Peyer's patch (tissue), 4 donors: ENCODE measurements around the gene SLCO4C1. TPM values are rescaled to one million over a fixed set of nuclear protein-coding genes. Genes with fewer than 3 reads are reported as not detected.

ENCODE experiments used
- DNase-seq, 3 donors: peaks; one replicate each; pipeline ENCODE4 v3.0.0-alpha.2; 2017 to 2019
- H3K27ac ChIP-seq, 4 donors: fragments of 200-600 bp; sonication (generic); one replicate each; pipeline ENCODE4 v1.5.1; 2016 to 2019
- H3K27me3 ChIP-seq, 2 donors: fragments of 200-600 bp; sonication (generic); one replicate each; pipeline ENCODE4 v1.5.1; 2019
- H3K36me3 ChIP-seq, 3 donors: fragments of 200-600 bp; sonication (generic); one replicate each; pipeline ENCODE4 v1.5.1; 2016 to 2019
- H3K4me1 ChIP-seq, 4 donors: fragments of 200-600 bp; sonication (generic); one replicate each; pipeline ENCODE4 v1.5.1; 2016 to 2019
- H3K4me3 ChIP-seq, 4 donors: fragments of 200-600 bp; sonication (generic); 1 replicate in 3 of 4; 2 replicates in 1 of 4; pipeline ENCODE4 v1.5.1; 2016 to 2019; ENCODE audit warnings: mild to moderate bottlenecking in 1 of 4
- H3K9me3 ChIP-seq, 4 donors: fragments of 200-600 bp; sonication (generic); one replicate each; pipeline ENCODE4 v1.5.1; 2016 to 2019; ENCODE audit warnings: mild to moderate bottlenecking in 1 of 4
- CTCF ChIP-seq, 6 experiments: fragments of 450-650 bp in 4 of 6; fragments of 200-600 bp in 2 of 6; sonication (generic) in 1 of 6; IDR thresholded peaks; one replicate each; pipeline ENCODE4 v1.5.1; 2017 to 2019; ENCODE audit warnings: antibody characterized with exemption in 6 of 6, mild to moderate bottlenecking in 3 of 6, moderate library complexity in 1 of 6
- POLR2A ChIP-seq, 2 donors: fragments of 450-650 bp; IDR thresholded peaks; one replicate each; pipeline ENCODE4 v1.5.1; 2017; ENCODE audit warnings: antibody characterized with exemption in 2 of 2, mild to moderate bottlenecking in 2 of 2, moderate library complexity in 2 of 2
- total RNA-seq, 4 donors: library from RNA; depleted of rRNA; stranded (reverse); fragments of >200 nt; gene quantifications; one replicate each; pipeline ENCODE4 v1.1.0, GENCODE V29; 2016

The SLCO4C1 gene
- total RNA-seq, 4 donors from 2014 or later, result 1.7 to 2.1 TPM; not detected in 2

GRCh38 chr5:102216678-102217077 lies 79.4 kb downstream of the SLCO4C1 start:
- Histone ChIP-seq H3K4me3 (no peak overlapping the region), H3K27ac (no peak overlapping the region), H3K36me3 (no peaks in the 10 kb centered on the region), H3K27me3 (no peaks in the 10 kb centered on the region), H3K4me1 (no peaks in the 10 kb centered on the region), H3K9me3 (no peaks in the 10 kb centered on the region)
- TF ChIP-seq POLR2A (IDR thresholded peaks at IDR 0.05) (no peak), CTCF (IDR thresholded peaks at IDR 0.05) (no peak)
- DNase-seq, result no peak

- Histone ChIP-seq H3K27me3 (no peaks in the 10 kb centered on the region), H3K4me1 (no peaks in the 10 kb centered on the region), H3K27ac (no peak overlapping the region), H3K4me3 (no peak overlapping the region), H3K36me3 (no peaks in the 10 kb centered on the region), H3K9me3 (no peaks in the 10 kb centered on the region)
- no peak for DNase-seq
- TF ChIP-seq CTCF (IDR thresholded peaks at IDR 0.05) (no peak), POLR2A (IDR thresholded peaks at IDR 0.05) (no peak)
These were observed 84.9 kb downstream of the SLCO4C1 start for GRCh38 chr5:102211165-102211564.

GRCh38 chr5:102200861-102201260 lies 95.2 kb downstream of the SLCO4C1 start:
- Histone ChIP-seq H3K9me3 (no peaks in the 10 kb centered on the region), H3K36me3 (no peaks in the 10 kb centered on the region), H3K4me1 (no peaks in the 10 kb centered on the region), H3K27ac (no peak overlapping the region), H3K4me3 (no peak overlapping the region), H3K27me3 (no peaks in the 10 kb centered on the region)
- TF ChIP-seq CTCF (IDR thresholded peaks at IDR 0.05), result no peak
- no peak for TF ChIP-seq POLR2A (IDR thresholded peaks at IDR 0.05)
- no peak for DNase-seq

GRCh38 chr5:102196481-102196880 lies 99.6 kb downstream of the SLCO4C1 start:
- TF ChIP-seq CTCF (IDR thresholded peaks at IDR 0.05), result no peak
- TF ChIP-seq POLR2A (IDR thresholded peaks at IDR 0.05), result no peak
- no peaks in the 10 kb centered on the region for H3K27me3 ChIP-seq
- H3K27ac ChIP-seq, result no peak overlapping the region
- no peaks in the 10 kb centered on the region for H3K9me3 ChIP-seq
- DNase-seq, result peak in 1 of 3 donors; percentile 25
- H3K4me1 ChIP-seq, result no peaks in the 10 kb centered on the region
- H3K4me3 ChIP-seq, result no peak overlapping the region
- H3K36me3 ChIP-seq, result no peaks in the 10 kb centered on the region

Other genes starting within 250 kb of the SLCO4C1 start
- not detected for gene SLCO6A1, start 202.7 kb upstream of the SLCO4C1 start, total RNA-seq